ENCODE results near the gene NOXO1. TPM values are rescaled to one million over a fixed set of nuclear protein-coding genes. Genes with fewer than 3 reads are reported as not detected.

NOXO1 gene
- total and polyA plus RNA-seq, 9 of the 15 experiments (the other 6 are each of a cell fraction or from before 2014, with no cell fraction given), result not detected

DNA sequence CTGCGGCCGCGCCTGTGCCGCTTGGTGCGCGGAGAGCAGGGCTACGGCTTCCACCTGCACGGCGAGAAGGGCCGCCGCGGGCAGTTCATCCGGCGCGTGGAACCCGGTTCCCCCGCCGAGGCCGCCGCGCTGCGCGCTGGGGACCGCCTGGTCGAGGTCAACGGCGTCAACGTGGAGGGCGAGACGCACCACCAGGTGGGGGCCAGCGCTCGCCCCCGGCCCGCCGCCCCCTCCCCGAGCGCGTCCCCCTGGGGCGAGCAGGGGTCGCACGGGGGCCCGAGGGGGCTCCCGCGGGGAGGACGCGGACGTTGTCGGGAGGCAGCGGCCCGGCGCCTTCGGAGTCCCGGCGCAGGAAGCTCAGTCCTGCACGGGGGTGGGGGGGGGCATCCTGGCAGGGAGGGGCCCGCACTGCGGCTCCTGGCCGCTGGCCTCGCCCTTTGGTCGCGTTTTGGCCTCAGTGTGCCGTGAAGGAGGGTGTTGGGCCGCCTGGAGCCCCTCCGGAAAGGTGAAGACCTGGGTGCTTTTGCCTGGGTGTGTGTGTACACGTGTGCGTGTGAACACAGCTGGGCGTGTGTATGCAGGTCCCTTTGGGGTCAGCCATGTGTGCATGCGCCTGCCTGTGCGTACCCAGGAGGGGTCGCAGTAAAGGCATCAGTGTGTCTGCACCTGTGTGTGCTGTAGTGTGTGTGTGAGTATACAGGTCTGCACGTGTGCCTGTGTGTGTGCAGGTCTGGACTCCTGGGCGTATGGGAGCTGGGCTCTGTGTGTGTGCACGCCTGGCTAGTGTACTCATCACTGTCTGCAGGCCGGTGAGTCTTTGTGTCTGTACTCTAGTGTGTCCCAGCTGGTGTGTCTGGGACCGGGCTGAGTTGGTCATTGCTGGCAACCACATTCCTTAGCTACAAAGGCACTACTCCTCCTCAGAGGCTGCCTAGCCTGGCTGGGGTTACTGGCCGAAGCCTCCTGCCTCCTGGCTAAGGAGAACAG lies 46.0 kb upstream of the NOXO1 start (continued):
- TF ChIP-seq, protein P1, sequence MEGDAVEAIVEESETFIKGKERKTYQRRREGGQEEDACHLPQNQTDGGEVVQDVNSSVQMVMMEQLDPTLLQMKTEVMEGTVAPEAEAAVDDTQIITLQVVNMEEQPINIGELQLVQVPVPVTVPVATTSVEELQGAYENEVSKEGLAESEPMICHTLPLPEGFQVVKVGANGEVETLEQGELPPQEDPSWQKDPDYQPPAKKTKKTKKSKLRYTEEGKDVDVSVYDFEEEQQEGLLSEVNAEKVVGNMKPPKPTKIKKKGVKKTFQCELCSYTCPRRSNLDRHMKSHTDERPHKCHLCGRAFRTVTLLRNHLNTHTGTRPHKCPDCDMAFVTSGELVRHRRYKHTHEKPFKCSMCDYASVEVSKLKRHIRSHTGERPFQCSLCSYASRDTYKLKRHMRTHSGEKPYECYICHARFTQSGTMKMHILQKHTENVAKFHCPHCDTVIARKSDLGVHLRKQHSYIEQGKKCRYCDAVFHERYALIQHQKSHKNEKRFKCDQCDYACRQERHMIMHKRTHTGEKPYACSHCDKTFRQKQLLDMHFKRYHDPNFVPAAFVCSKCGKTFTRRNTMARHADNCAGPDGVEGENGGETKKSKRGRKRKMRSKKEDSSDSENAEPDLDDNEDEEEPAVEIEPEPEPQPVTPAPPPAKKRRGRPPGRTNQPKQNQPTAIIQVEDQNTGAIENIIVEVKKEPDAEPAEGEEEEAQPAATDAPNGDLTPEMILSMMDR (IDR thresholded peaks at IDR 0.05 in 2 of 3, conservative IDR thresholded peaks at IDR 0.05 in 1 of 3; ENCODE audit: insufficient read depth in 2 of 3, low read depth in 1 of 3, low read length in 3 of 3), result peak in 1 of 3 experiments; percentile 22; a peak in 3 of 6 replicates
- TF ChIP-seq MYC (IDR thresholded peaks at IDR 0.05; ENCODE audit: low read depth, low read length) (peak; percentile 34), MYC (CRISPR knock-in tag; IDR thresholded peaks at IDR 0.05; ENCODE audit: borderline replicate concordance, low read depth) (no peak), ZNF347 (CRISPR knock-in tag; IDR thresholded peaks at IDR 0.05; ENCODE audit: low read depth) (no peak), FOXK2 (conservative IDR thresholded peaks at IDR 0.05 in 1 of 2, IDR thresholded peaks at IDR 0.05 in 1 of 2; ENCODE audit: low read depth in 2 of 2) (peak in 1 of 2 experiments; percentile 51; a peak in 2 of 4 replicates), KLF10 (CRISPR knock-in tag; IDR thresholded peaks at IDR 0.05) (no peak), SMARCA5 (IDR thresholded peaks at IDR 0.05) (0 out of 2 replicates have a peak, but pooled peaks have one; percentile 20), CCNT2 (IDR thresholded peaks at IDR 0.05; ENCODE audit: borderline replicate concordance, extremely low read depth, insufficient read length, low read depth, low read length) (peak; percentile 8), NCOA4 (IDR thresholded peaks at IDR 0.05; ENCODE audit: partially characterized antibody) (no peak), SAFB2 (IDR thresholded peaks at IDR 0.05; ENCODE audit: borderline replicate concordance, low read depth, low read length, severe bottlenecking) (no peak)
- TF ChIP-seq, protein P2, sequence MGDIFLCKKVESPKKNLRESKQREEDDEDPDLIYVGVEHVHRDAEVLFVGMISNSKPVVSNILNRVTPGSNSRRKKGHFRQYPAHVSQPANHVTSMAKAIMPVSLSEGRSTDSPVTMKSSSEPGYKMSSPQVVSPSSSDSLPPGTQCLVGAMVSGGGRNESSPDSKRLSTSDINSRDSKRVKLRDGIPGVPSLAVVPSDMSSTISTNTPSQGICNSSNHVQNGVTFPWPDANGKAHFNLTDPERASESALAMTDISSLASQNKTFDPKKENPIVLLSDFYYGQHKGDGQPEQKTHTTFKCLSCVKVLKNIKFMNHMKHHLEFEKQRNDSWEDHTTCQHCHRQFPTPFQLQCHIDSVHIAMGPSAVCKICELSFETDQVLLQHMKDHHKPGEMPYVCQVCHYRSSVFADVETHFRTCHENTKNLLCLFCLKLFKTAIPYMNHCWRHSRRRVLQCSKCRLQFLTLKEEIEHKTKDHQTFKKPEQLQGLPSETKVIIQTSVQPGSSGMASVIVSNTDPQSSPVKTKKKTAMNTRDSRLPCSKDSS (IDR thresholded peaks at IDR 0.05; ENCODE audit: low read depth, partially characterized antibody), result no peak

Measured in K562 (cell line).